HG03558 (cell line): ENCODE measurements around the gene PRKG1.
"Not testable (repeated sequence)": the region's sequence is repeated elsewhere in the genome, so short reads cannot be mapped to it uniquely, and the experiment has no call there.

Source experiments
- ATAC-seq: cut with Tn5 transposase; IDR thresholded peaks from one replicate; pipeline ENCODE4 v1.9.1; 2021; ENCODE audit warnings: moderate number of reproducible peaks; ENCODE audit not compliant: unreplicated experiment; ENCODE audit errors: extremely low read depth

Gene PRKG1

DNA sequence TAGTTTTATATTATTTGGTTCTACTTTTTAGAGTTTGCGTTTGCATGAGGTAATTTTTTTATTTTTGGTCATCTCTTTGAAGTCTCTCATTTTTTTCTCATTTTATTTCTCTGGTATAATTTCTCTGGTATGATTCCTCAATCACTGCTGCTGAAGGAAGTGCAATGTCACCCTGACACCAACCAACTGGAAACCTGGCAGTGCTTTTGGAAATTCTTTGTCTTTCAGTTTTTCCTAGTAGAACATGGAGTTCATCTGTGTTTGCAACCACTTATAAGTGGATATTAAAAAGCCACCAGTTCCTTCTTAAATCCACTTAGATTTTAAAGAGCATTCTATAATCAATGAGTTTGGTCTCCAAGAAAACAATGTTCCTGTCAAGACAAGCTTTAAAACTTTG lies 291.8 kb downstream of the PRKG1 start:
- ATAC-seq: no peak

DNA sequence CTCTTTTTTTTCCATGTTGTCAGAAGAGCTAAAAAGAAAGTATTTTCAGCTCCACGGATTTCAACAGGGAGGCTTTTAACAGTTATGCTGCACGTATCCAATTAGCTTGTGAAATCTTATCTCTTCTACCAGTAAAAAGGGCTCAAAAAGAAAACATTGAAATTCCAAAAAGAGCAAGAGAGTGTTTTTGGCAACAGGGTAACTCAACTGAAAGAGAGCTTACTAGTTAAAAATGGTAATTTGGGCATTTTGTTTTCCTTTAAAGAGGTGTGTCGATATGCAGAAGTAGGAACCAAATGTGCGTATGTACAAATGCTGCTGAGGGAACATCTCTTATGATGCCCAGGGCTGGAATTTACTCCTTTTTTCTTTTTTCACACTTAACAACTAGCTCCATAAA lies 292.8 kb downstream of the PRKG1 start:
- no peak for ATAC-seq

DNA sequence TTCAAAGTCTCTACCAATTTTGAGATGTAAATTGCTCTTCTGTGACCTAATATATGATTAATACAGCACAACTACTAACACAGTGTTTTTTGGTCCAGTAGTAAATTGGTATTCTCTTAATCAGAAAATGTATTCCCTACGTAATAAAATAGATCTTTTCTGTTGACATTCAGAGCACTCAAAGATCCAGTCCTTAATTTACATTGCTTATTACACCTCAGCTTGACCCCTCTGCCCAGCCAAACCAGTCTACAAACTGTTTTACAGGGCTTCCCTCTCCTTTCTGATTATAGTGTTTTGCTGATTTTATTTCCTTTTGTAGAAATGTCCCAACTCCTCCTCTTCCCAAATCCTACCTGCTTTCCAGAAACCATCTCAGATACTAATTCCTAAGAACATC lies 293.4 kb downstream of the PRKG1 start:
- no peak for ATAC-seq

DNA sequence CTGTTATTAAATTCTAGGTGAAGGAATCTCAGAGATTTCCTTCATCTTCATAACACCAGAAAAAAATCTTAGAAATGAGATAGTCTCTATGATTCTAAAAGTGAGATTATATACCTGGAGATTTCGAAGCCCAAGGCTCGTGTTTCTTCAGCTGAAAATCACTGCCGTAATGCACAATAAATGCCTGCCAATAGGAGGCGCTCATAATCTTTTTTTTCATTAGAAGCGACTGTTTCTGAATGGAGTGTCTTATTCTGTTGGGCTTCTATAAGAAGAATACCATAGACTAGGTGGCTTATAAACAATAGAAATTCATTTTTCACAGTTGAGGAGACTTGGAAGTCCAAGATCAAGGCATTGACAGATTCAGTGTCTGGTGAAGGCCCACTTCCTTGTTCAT lies 294.7 kb downstream of the PRKG1 start:
- no peak for ATAC-seq

DNA sequence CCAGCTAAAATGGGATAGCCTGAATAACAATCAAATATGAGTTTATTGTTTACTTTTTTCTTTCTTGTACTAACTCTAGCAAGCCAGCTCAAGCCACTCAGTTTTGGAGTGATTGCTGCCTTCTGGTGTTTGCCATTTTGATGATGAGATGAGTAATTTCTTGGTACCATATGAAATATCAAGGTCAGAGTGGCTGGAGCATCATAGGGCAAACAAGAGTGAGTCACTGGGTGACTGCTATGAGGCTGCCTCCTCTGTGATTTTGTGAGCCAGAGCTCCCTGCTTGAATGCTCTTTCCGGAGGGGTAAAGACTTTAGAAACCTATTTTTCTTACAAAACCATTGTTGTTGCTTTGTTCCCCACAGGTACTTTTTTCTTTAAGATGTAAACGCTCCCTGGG lies 295.6 kb downstream of the PRKG1 start:
- no peak for ATAC-seq

DNA sequence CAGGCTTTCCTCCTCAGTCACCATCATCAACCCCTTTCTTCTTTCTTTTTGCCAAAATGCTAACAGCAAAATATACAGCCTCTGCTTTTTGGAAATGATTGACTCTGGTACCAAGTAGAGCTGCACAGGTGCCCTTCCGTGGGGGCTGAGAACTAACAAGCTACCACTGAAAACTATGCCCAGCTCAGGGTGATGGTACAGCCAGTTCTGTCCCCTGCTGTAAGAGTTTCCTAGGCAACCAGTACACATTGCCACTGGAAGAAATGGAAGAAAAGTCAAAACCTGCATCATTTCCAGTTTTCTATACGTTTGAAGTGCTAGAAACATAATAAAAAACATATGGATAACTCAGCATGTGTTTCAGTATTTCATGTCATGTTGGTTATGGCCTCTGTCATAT lies 297.5 kb downstream of the PRKG1 start:
- no peak for ATAC-seq

DNA sequence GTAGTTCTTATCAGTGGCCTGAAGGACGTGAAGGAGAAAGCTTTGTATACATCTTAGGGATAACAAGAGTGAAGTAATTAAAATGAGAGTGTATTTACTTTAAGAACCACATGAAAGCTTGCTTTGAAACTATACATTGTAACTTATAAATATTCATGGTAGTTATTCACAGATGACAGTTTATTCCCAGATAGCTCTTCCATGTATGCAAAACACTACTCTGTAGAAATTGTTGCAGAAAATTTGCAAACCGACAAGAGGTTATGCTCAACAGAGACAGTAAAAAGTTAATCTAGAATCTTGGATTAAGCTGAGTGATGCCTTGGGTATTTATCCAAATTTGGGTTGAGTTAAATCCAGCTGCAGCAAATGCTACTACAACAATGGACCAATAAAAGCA lies 301.5 kb downstream of the PRKG1 start:
- ATAC-seq: no peak

DNA sequence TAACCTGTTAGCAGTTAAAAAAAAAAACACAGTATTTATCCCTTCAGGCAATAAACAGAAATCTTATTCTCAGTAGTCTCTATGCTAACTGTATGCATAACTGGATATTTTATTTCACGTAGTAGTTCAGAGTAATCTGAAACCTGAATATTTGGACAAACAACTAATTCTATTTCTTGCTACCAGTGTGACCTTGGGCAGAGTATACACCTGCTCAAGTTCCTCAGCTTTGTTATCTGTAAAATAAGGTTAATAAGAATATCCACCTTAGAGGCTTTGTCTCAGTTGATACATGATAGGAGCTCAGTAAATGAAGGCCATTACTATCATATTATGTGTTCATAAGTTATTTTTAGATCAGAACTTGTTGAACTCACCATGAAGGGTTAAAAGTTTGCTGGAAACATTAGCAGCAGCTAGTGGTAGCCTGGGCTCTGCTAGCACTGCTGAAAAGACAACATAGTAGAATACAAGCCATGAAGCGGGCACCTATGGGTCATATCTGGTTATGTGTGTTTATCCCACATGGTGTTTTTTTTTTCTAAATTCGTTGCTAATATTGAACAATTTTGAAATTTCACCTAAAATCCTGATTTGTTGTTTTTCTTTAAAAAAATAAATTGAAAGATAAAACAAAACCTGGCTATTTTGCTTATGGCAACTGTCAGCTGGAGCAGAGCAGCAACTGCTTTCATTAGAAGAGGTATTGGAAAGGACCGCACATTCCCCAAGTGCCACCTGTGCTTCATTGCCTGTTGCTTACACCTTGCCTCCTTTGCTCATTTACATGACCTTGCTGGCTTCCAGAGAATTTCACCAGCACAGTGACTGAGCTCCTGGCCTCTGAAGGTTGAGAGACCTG lies 303.0 kb downstream of the PRKG1 start:
- no peak for ATAC-seq

DNA sequence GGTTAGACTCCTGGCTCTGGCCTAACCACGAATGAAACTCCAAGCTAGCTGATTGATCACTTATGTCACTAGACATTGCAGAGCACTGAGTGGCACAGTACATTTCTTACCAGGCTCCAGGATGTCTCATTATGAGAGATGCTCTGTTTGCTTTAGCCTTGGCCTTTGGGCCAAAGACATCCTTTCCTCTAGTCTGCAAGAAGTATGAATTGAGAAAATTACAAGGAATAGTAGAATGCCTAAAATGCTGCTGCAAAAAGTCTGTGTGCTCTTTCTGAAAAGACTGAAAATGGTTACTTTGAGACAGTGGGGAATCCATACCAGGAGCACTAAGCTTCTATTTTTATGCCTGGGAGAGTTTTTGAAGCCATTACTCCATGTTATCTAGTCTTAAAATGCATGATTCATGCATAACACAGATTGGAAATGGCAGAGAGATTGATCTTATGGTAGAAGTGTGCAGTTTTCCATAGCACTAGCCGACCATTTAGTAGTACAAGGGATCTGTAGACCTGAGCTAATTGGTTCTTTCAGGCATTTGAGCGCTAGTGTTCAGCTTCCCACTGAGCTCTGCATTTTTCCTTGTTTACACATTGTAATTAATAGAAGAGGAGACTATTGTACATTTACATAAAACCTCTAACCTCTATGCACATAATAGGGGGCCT lies 303.8 kb downstream of the PRKG1 start:
- ATAC-seq: no peak

DNA sequence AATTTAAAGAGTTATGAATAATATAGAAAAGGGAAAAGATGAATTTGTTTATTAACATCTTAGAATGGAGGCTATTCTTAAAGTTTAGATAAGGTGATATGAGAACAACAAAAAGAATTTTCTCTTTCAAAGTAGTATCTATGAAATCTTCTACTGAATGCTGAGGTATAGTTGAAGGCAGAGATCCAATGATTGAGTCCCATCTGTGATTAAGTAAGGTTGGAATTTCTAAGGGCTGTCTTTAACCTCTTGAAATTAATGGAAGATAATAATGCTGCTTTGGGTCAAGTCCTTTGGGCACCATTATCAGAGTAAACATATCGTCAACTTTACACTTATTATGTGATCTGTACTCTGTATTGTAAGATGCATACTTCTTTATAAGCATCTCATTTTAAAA lies 307.9 kb downstream of the PRKG1 start:
- ATAC-seq: no peak

DNA sequence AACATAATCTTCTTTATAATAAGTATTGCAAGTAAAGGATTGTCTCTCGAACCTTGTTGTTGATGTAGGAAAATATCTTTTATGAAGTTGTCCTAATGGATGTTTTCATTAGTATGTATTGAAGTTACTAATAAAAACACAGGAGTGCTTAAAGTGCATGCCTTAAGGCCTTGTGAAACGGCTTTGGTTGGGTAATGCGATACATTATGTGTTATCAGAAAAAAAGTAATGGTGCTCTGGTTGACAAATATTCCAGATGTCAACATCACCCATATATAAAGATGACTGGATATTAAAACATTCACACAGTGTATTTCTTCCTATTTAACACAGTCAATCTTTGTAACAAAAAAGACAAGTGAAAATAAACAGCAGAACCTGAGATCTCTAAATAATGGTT lies 310.7 kb downstream of the PRKG1 start:
- no peak for ATAC-seq

DNA sequence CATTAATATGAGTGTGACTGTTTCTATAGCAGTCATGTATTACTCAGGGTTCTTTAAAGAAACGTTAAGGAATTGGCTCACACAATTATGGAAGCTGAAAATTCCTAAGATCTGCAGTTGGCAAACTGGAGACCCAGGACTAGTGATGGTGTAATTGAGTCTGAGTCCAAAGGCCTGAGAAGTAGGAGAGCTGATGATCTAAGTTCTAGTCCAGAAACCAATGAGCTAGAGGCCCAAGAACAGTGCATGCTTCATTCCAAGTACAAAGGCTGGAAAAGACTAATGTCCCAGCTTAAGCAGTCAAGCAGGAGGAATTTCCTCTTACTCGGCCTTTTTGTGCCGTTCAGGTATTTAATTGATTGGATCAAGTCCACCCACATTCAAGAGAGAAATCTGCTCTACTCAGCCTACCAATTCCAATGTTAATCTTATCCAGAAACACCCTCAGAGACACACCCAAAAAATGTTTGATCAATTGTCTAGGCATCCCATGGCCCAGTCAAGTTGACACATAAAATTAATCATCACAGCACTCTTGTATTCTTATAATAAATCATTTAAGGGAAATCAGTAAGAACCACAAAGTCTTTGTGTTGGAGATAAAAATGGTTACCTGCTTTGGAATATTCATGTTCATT lies 312.1 kb downstream of the PRKG1 start:
- ATAC-seq: no peak

DNA sequence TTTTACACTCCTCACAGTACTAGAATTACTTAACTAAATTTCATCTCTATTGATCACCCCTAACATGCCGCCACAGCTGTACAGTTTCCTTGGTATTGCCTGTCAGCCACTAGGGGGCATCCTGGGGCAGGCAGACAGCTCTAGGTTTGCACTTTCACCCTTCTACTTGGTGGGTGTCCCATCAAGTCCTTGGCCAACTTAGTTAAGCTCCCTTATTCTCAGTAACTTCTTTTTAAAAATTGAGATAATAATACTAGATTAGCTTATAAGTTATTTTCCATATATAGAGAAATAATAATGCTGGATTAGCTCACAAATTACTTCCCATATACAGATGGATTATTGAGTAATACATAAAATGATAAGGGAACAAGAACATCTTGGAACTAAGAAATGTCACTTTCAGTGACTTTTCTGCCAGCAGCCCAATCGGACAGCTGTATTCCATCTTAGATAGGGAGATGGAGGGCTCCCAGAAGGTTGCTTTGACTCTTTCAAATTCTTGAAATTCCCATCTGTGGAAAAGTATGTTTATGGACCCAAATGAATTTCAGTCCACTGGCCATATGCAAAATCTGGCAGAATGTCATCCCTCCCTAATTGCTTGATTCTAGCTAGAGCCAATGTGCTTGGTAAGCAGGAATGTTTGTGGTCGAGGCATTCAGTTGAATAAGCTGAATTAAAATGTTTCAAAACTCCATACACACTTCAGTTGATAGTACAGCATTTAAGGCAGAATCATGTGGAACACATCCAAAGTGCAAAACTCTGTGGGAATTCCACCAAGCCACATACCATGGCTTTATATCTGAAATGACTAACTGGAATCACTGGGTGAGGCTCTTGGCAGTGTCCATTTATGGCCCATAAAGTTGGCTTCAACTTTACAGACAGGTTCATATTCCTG lies 315.4 kb downstream of the PRKG1 start:
- ATAC-seq: no peak

DNA sequence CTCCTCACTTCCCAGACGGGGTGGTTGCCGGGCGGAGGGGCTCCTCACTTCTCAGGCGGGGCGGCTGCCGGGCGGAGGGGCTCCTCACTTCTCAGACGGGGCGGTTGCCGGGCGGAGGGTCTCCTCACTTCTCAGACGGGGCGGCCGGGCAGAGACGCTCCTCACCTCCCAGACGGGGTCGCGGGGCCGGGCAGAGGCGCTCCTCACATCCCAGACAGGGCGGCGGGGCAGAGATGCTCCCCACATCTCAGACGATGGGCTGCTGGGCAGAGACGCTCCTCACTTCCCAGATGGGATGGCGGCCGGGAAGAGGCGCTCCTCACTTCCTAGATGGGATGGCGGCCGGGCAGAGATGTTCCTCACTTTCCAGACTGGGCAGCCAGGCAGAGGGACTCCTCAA lies 318.7 kb downstream of the PRKG1 start:
- not testable (repeated sequence) for ATAC-seq

DNA sequence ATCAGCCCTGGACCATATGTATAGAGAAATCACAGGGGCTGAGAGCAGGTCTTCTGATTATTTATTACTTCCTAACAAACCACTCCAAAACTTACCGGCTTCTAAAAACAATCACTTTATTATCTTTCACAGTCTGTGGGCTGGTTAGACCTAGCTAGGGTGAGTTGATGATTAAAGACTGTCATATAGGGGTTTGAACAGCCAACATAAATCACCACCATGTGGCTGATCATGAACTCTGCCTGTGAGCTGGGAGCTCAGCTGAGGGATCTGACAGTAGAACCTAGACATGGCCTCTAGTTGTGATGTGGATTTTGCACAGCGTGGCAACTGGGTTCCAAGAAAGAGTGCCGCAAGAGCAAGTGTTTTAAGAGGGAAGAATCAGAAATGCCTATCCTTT lies 319.8 kb downstream of the PRKG1 start:
- ATAC-seq: no peak

DNA sequence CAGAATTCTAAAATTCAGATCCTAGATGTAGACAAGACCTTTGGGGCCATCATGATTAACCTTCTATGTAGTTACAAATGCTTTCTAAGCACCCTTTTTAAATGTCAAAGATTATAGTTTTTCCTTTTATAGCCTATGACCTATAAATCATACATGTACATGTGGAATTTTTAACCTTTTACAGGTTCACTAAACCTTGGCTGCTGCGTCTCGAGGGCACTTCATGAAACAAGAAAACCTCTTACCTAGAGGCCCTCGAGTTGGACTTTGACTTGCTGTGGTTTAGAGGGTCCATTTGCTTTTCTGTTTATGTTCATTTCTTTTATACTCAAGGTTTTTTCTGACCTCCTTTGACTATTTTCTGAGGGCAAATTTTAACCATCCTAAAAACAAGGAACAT lies 323.0 kb downstream of the PRKG1 start:
- no peak for ATAC-seq

DNA sequence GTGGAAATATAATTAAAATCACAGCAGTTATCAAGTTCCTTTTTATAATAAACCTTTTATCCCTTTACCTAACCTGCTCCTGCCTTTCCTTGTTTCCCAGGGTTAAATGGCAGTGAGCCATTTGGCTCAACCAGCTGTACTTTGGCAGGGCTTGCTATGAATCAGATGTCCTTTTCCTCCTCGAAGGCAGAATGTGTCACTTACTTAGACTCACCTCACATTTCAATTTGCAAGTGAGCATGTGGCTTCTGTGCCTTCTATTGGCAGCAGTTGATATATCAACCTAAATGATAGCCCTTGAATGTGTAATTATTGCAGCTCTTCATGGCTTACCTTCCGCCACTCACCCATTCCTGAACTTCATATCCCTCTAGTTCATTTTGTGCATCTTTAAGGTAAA lies 323.4 kb downstream of the PRKG1 start:
- ATAC-seq: no peak

DNA sequence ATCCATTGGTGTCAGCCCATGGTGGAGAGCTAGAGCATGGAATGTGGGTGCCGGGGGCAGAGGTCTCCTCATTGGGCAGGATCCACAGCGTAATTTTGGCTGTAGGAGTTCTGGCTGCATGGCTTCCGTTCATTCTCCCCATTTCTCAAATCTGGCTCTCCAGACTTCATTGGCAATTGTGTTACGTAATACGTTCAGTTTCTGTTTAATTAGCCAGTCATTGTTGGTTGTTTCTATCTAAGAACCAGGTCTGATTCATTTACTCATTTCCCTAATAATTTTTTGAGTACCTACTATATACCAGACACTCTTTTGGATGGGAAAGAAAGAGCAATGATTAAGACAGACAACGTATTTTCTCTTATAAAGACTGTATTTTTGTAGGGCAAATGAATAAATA lies 325.6 kb downstream of the PRKG1 start:
- ATAC-seq: no peak

DNA sequence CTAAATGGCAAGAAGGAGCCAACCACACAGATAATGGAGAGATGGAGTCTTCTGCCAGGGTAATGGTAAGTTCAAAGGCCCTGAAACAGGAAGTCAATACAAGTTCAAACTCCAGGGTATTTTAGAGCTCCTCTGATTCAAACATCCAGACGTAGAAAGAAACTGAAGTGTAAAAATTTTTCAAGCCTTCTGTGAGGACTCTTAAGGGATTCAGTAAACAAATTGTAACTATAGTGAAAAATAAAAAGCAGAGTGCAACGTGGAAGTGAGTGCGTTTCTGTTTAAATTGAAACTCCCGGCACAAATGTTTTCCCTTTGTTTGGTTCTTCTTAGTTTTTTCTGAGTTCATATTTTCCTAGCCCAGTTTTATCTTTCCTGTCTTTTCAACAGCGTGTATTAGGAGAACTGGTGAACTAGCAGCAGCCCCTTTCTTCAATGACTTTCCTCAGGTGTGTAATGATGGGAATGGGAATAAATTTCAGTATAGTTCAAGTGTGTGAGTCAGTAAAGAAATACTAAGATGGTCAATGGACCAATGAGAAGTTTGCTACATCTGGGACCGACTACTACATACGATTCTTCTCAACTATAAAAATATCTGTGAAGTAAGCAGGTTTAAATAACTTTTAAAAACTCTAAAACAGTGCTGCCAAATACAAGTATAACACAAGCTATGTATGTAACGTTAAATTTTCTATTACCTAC lies 326.3 kb downstream of the PRKG1 start:
- ATAC-seq: no peak

DNA sequence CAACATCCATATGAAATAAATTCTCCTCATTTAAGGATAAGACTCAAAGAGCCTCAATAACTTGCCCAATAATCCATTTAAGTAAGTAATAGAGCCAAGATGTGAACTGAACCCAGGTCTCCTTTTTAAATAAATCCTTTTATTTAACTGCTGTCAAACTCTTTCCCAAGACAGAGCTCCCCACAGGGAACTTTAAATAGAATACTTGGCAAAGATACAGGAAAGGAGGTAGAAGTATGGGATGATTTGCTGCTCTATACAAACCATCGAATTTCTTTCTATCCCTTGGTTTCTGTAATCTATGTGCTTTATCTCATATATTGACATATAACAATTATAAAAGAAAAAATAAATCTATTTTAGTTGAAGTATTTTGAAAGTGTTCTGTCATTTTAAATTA lies 329.2 kb downstream of the PRKG1 start:
- ATAC-seq: no peak
